GM23338 (cell line): ENCODE data around the gene PCA3. TPM values are rescaled to one million over a fixed set of nuclear protein-coding genes. Genes with fewer than 3 reads are reported as not detected.
"Not testable (repeated sequence)": the region's sequence is repeated elsewhere in the genome, so short reads cannot be mapped to it uniquely, and the experiment has no call there.

ENCODE experiments used
- ATAC-seq: fragments of 200-7000 bp; cut with Tn5 transposase; 3 replicates; pipeline ENCODE4 v1.9.1; 2020
- DNase-seq: peaks from one replicate; pipeline ENCODE4 v3.0.0-alpha.2; 2015; ENCODE audit warnings: low spot score
- H2AFZ ChIP-seq: fragments of 200-600 bp; sonication (generic); 2 replicates; pipeline ENCODE4 v1.8.0; 2016; ENCODE audit warnings: antibody characterized with exemption, mild to moderate bottlenecking, moderate library complexity
- H3F3A ChIP-seq: fragments of 200-600 bp; sonication (generic); replicated peaks from 2 replicates; pipeline ENCODE4 v1.8.0; 2017; ENCODE audit warnings: antibody characterized with exemption, mixed run types, low read depth
- H3K27ac ChIP-seq: fragments of 200-600 bp; sonication (generic); 2 replicates; pipeline ENCODE4 v1.6.1; 2016; ENCODE audit warnings: low read depth
- H3K27me3 ChIP-seq: fragments of 200-600 bp; sonication (generic); 2 replicates; pipeline ENCODE4 v1.8.0; 2016; ENCODE audit warnings: mild to moderate bottlenecking, mixed run types, moderate library complexity; ENCODE audit not compliant: insufficient read depth
- H3K36me3 ChIP-seq: fragments of 200-600 bp; sonication (generic); 2 replicates; pipeline ENCODE4 v1.8.0; 2016; ENCODE audit warnings: mild to moderate bottlenecking; ENCODE audit not compliant: insufficient read depth
- H3K4me1 ChIP-seq: fragments of 200-600 bp; sonication (generic); 2 replicates; pipeline ENCODE4 v1.8.0; 2016; ENCODE audit warnings: mild to moderate bottlenecking, moderate library complexity; ENCODE audit not compliant: insufficient read depth
- H3K4me2 ChIP-seq: fragments of 200-600 bp; sonication (generic); 2 replicates; pipeline ENCODE4 v1.7.1; 2017; ENCODE audit warnings: mixed run types
- H3K4me3 ChIP-seq: fragments of 200-600 bp; sonication (generic); 2 replicates; pipeline ENCODE4 v1.6.1; 2016; ENCODE audit warnings: mixed run types
- H3K79me2 ChIP-seq: fragments of 200-600 bp; sonication (generic); replicated peaks from 2 replicates; pipeline ENCODE4 v1.8.0; 2017; ENCODE audit warnings: mild to moderate bottlenecking; ENCODE audit not compliant: insufficient read depth
- H3K9me2 ChIP-seq: fragments of 200-600 bp; sonication (generic); 2 replicates; pipeline ENCODE4 v1.8.0; 2017; ENCODE audit not compliant: insufficient read depth
- H4K20me1 ChIP-seq: fragments of 200-600 bp; sonication (generic); replicated peaks from 2 replicates; pipeline ENCODE4 v1.8.0; 2017; ENCODE audit warnings: mild to moderate bottlenecking; ENCODE audit not compliant: insufficient read depth
- H3K27ac Mint-ChIP-seq: 2 replicates; pipeline ENCODE4 v1.8.0; 2020; ENCODE audit warnings: inconsistent platforms, mild to moderate bottlenecking, moderate library complexity, mixed read lengths
- H3K27me3 Mint-ChIP-seq: 3 replicates; pipeline ENCODE4 v1.8.0; 2022; ENCODE audit warnings: low read depth, mild to moderate bottlenecking, moderate library complexity, mixed read lengths, inconsistent platforms; ENCODE audit not compliant: insufficient read depth, poor library complexity
- H3K36me3 Mint-ChIP-seq: 3 replicates; pipeline ENCODE4 v1.8.0; 2021; ENCODE audit warnings: low read depth, mild to moderate bottlenecking, inconsistent platforms, moderate library complexity, mixed read lengths
- H3K4me1 Mint-ChIP-seq: 3 replicates; pipeline ENCODE4 v1.8.0; 2020; ENCODE audit warnings: mild to moderate bottlenecking, inconsistent platforms, mixed read lengths
- H3K4me3 Mint-ChIP-seq: 3 replicates; pipeline ENCODE4 v1.8.0; 2021; ENCODE audit warnings: moderate library complexity, mild to moderate bottlenecking, inconsistent platforms, mixed read lengths
- H3K9me3 Mint-ChIP-seq: 3 replicates; pipeline ENCODE4 v1.8.0; 2020; ENCODE audit warnings: moderate library complexity, mild to moderate bottlenecking, inconsistent platforms, mixed read lengths
- ETS1 ChIP-seq: IDR thresholded peaks from 2 replicates; pipeline ENCODE4 v1.6.1; 2016; ENCODE audit warnings: antibody characterized with exemption
- EZH2 ChIP-seq: fragments of 200-600 bp; sonication (generic); IDR thresholded peaks from one replicate; pipeline ENCODE4 v1.8.0; 2017; ENCODE audit warnings: antibody characterized with exemption, mild to moderate bottlenecking, low read depth; ENCODE audit not compliant: unreplicated experiment
- EZH2phosphoT487 ChIP-seq: fragments of 200-600 bp; sonication (generic); IDR thresholded peaks from one replicate; pipeline ENCODE4 v1.8.1; 2018; ENCODE audit warnings: antibody characterized with exemption; ENCODE audit not compliant: unreplicated experiment
- NANOG ChIP-seq: IDR thresholded peaks from 2 replicates; pipeline ENCODE4 v1.6.1; 2016; ENCODE audit warnings: antibody characterized with exemption, borderline replicate concordance
- POLR2AphosphoS5 ChIP-seq: IDR thresholded peaks from 2 replicates; pipeline ENCODE4 v1.6.1; 2016; ENCODE audit warnings: antibody characterized with exemption, low read depth
- STAT1 ChIP-seq: IDR thresholded peaks from one replicate; pipeline ENCODE4 v1.6.1; 2016; ENCODE audit warnings: antibody characterized with exemption; ENCODE audit not compliant: unreplicated experiment
- ZNF114 ChIP-seq: fragments of 250-450 bp; sonication (Bioruptor Pico); IDR thresholded peaks from 2 replicates; pipeline ENCODE4 v1.5.0; 2020; ENCODE audit warnings: mild to moderate bottlenecking, moderate library complexity
- ZNF462 ChIP-seq: fragments of 250-450 bp; sonication (Bioruptor Pico); IDR thresholded peaks from 2 replicates; pipeline ENCODE4 v1.5.0; 2020; ENCODE audit warnings: mild to moderate bottlenecking, moderate library complexity
- polyA plus RNA-seq: library from polyadenylated mRNA; unstranded; fragments of >200 nt; fragmentation: Nextera tagmentation; extraction: Ambion mirVana; gene quantifications from 2 replicates; pipeline ENCODE4 v1.2.1, GENCODE V29; 2016
- total RNA-seq: library from RNA; depleted of rRNA; stranded (reverse); fragments of >200 nt; shearing (Covaris generic); gene quantifications from 2 replicates; pipeline ENCODE4 v1.2.3, GENCODE V29; 2014

The PCA3 gene
- total and polyA plus RNA-seq, 2 experiments from 2014 or later = 0.28 to 0.76 TPM

GRCh38 chr9:76741524-76741923 lies 22.7 kb upstream of the PCA3 start (continued):
- no peak for TF ChIP-seq EZH2
- no peak for TF ChIP-seq ZNF114 (CRISPR knock-in tag)
- TF ChIP-seq POLR2AphosphoS5 = no peak
- TF ChIP-seq EZH2phosphoT487 = no peak
- TF ChIP-seq NANOG = no peak
- TF ChIP-seq STAT1 = no peak

- not testable (repeated sequence) for H3K36me3 Mint-ChIP-seq, H3K27ac Mint-ChIP-seq
Measured at GRCh38 chr9:76742890-76743289, 21.3 kb upstream of the PCA3 start.

GRCh38 chr9:76743931-76744330 lies 20.3 kb upstream of the PCA3 start:
- Mint-ChIP-seq H3K4me1 (peaks cover 4% of the 10 kb centered on the region; the same call in 2 of the 3 replicates), H3K36me3 (no peaks in the 10 kb centered on the region; the same call in 2 of the 3 replicates), H3K9me3 (no peaks in the 10 kb centered on the region), H3K27me3 (peaks cover 6% of the 10 kb centered on the region), H3K4me3 (no peak overlapping the region), H3K27ac (no peak overlapping the region)
- no peak for DNase-seq
- Histone ChIP-seq H3F3A (no peaks in the 10 kb centered on the region), H2AFZ (no peak overlapping the region), H3K79me2 (no peaks in the 10 kb centered on the region), H3K27me3 (no peaks in the 10 kb centered on the region), H3K4me1 (0 out of 2 replicates have a peak, but pooled peaks cover 3% of the 10 kb centered on the region), H3K4me2 (no peak overlapping the region), H3K4me3 (no peak overlapping the region), H3K9me2 (no peaks in the 10 kb centered on the region), H3K27ac (no peak overlapping the region), H4K20me1 (0 out of 2 replicates have a peak, but pooled peaks cover 3% of the 10 kb centered on the region), H3K36me3 (0 out of 2 replicates have a peak, but pooled peaks cover 7% of the 10 kb centered on the region)
- no peak for ATAC-seq
- TF ChIP-seq ETS1 = no peak
- TF ChIP-seq ZNF462 = no peak
- TF ChIP-seq EZH2phosphoT487 = no peak

More at GRCh38 chr9:76742890-76743289, 21.3 kb upstream of the PCA3 start:
- H3K36me3 ChIP-seq, H3K79me2 ChIP-seq, H4K20me1 ChIP-seq, H3K27ac ChIP-seq, H3K27me3 ChIP-seq, H3K27me3 Mint-ChIP-seq, H3K4me1 Mint-ChIP-seq, H3K4me1 ChIP-seq, H3K9me2 ChIP-seq, H3K4me3 ChIP-seq, H3K4me2 ChIP-seq, H3F3A ChIP-seq, DNase-seq, H2AFZ ChIP-seq, H3K9me3 Mint-ChIP-seq, ATAC-seq, H3K4me3 Mint-ChIP-seq: not testable (repeated sequence)
